Cardiac muscle cell (in vitro differentiated cells and primary cell): ENCODE data around the gene REEP2. TPM values are rescaled to one million over a fixed set of nuclear protein-coding genes. Genes with fewer than 3 reads are reported as not detected.
"Not testable (repeated sequence)": the region's sequence is repeated elsewhere in the genome, so short reads cannot be mapped to it uniquely, and the experiment has no call there.

Source experiments
- DNase-seq, 2 donors: peaks; one replicate each; pipeline versions ENCODE4 v3.0.0 to v3.0.0-alpha.2; 2010 to 2017; ENCODE audit warnings: low read depth in 1 of 2, low spot score in 1 of 2
- H3K27ac ChIP-seq: fragments of 200-600 bp; sonication (generic); 2 replicates; pipeline ENCODE4 v1.5.1; 2016
- H3K27me3 ChIP-seq: fragments of 200-600 bp; sonication (generic); 2 replicates; pipeline ENCODE4 v1.6.0; 2016; ENCODE audit warnings: control low read depth
- H3K36me3 ChIP-seq: fragments of 200-600 bp; sonication (generic); 2 replicates; pipeline ENCODE4 v1.5.1; 2016; ENCODE audit warnings: control low read depth
- H3K4me1 ChIP-seq: fragments of 200-600 bp; sonication (generic); 2 replicates; pipeline ENCODE4 v1.8.1; 2017; ENCODE audit warnings: low read depth, mild to moderate bottlenecking, mixed run types
- H3K4me3 ChIP-seq: fragments of 200-600 bp; sonication (generic); 2 replicates; pipeline ENCODE4 v1.5.1; 2016; ENCODE audit warnings: mild to moderate bottlenecking
- H3K9me3 ChIP-seq: fragments of 200-600 bp; sonication (generic); 2 replicates; pipeline ENCODE4 v1.5.1; 2017; ENCODE audit warnings: low read depth, mild to moderate bottlenecking, control low read depth
- polyA plus RNA-seq: library from polyadenylated mRNA; unstranded; fragments of >200 nt; fragmentation: Nextera tagmentation; extraction: Ambion mirVana; gene quantifications from 2 replicates; pipeline ENCODE4 v1.2.1, GENCODE V29; 2016
- total RNA-seq: library from RNA; depleted of rRNA; stranded (reverse); fragments of >200 nt; gene quantifications from 2 replicates; pipeline ENCODE4 v1.2.3, GENCODE V29; 2016
- TF ChIP-seq, protein P1 (sequence below): IDR thresholded peaks from 2 replicates; pipeline ENCODE4 v1.5.1; 2012; ENCODE audit warnings: low read depth, mild to moderate bottlenecking, low read length

Gene REEP2
- total RNA-seq (42.2 and 56.6 TPM in 2 replicates), polyA plus RNA-seq (46.7 and 53.5 TPM in 2 replicates)

DNA sequence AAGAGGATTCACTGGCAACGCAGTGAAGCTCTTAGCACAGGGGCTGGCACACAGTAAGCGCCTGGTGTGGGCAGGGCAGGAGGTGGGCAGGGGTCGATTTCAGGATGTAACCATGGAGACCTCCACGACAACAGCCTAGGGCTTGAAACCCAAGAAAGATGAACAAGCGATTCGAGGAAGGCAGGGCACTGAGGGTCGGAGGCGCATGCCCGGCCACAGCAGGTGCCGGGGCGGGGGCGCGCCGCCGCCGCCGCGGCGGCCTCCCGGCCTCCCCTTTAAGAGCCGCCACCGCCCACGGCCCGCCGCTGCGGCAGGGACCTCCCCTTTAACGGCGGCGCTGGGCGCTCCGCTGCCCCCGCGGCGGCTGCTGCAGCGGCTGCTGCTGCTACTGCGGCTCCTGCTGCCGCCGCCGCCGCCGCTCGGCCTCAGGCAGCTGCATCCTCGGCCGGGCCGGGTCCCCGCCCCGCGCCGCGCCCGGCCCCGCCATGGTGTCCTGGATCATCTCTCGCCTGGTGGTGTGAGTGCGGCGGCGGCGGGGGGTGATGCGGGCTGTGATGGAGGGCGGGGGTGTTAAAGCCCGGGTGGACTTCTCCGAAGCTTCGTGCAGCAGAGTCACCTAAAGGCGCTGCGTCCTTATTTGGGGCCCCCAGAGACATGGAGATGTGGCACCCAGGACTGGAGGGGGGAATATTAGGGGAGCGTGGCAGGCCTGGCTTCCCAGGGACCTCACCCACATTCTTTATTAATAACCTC lies at the start of gene REEP2:
Gene REEP2 (plus strand): TSS at position 334 of the 753 bp plus-strand sequence. CDS start 152 bp downstream, at position 486.
- DNase-seq = peak; percentile 63 to 90

DNA sequence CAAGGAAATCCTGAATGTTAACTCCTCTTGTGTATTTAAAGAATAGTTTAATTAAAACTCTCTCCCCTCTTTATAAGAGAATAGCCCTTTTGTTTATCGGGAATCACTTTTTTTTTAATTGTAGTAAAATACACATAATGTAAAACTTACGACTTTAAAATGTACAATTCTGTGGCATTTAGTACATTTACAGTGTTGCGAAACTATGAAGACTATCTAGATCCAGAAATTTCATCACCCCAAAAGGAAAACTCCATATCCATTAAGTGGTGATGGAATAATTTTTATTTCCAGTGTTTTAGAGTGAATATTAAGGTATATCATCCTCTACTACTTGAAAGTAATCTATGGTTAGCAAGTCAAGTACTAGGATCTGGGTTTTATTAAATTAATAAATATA lies 49.5 kb upstream of the REEP2 start:
- Histone ChIP-seq H3K4me3 (no peak overlapping the region), H3K27me3 (no peaks in the 10 kb centered on the region), H3K27ac (peak overlapping the region; percentile 11), H3K9me3 (no peaks in the 10 kb centered on the region), H3K4me1 (peaks cover 30% of the 10 kb centered on the region), H3K36me3 (peaks cover 42% of the 10 kb centered on the region)
- TF ChIP-seq, protein P1, sequence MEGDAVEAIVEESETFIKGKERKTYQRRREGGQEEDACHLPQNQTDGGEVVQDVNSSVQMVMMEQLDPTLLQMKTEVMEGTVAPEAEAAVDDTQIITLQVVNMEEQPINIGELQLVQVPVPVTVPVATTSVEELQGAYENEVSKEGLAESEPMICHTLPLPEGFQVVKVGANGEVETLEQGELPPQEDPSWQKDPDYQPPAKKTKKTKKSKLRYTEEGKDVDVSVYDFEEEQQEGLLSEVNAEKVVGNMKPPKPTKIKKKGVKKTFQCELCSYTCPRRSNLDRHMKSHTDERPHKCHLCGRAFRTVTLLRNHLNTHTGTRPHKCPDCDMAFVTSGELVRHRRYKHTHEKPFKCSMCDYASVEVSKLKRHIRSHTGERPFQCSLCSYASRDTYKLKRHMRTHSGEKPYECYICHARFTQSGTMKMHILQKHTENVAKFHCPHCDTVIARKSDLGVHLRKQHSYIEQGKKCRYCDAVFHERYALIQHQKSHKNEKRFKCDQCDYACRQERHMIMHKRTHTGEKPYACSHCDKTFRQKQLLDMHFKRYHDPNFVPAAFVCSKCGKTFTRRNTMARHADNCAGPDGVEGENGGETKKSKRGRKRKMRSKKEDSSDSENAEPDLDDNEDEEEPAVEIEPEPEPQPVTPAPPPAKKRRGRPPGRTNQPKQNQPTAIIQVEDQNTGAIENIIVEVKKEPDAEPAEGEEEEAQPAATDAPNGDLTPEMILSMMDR = no peak
- peak in 1 of 2 donors; percentile 38 for DNase-seq

More for the DNA sequence above, at the start of gene REEP2:
- Histone ChIP-seq H3K27me3 (no peaks in the 10 kb centered on the region), H3K9me3 (no peaks in the 10 kb centered on the region), H3K36me3 (peaks cover 26% of the 10 kb centered on the region), H3K4me1 (peaks cover 9% of the 10 kb centered on the region), H3K27ac (peak within 1 kb of the TSS; percentile 4), H3K4me3 (peak within 1 kb of the TSS; percentile 58)
- TF ChIP-seq, protein P1 = no peak

- H3K27me3 ChIP-seq, DNase-seq, H3K9me3 ChIP-seq, H3K4me3 ChIP-seq: not testable (repeated sequence)
- Histone ChIP-seq H3K27ac (peak overlapping the region; percentile 94), H3K36me3 (peaks cover 47% of the 10 kb centered on the region), H3K4me1 (peaks cover 30% of the 10 kb centered on the region)
Measured at GRCh38 chr5:138389911-138390310, 48.9 kb upstream of the REEP2 start.

DNA sequence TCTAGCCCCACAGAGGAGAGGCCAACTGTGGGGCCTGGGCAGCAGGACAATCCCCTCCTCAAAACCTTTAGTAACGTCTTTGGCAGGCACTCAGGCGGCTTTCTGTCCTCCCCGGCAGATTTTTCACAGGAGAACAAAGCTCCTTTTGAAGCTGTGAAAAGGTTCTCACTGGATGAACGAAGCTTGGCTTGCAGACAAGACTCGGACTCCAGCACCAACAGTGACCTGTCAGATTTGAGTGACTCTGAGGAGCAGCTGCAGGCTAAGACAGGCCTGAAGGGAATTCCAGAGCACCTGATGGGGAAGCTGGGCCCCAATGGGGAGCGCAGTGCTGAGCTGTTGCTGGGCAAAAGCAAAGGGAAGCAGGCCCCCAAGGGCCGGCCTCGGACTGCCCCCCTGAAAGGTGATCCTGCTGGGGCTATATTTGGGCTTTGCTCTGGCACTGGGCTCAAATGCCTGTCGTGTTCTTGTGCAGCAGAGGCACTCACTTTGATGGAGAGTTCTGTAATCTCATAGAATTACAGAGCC lies 46.9 kb upstream of the REEP2 start:
- H3K4me3 ChIP-seq = no peak overlapping the region
- TF ChIP-seq, protein P1 = no peak
- H3K4me1 ChIP-seq = peaks cover 30% of the 10 kb centered on the region
- H3K27me3 ChIP-seq = no peaks in the 10 kb centered on the region
- H3K9me3 ChIP-seq = no peaks in the 10 kb centered on the region
- peak in 1 of 2 donors; percentile 83 for DNase-seq
- peak overlapping the region; percentile 94 for H3K27ac ChIP-seq
- H3K36me3 ChIP-seq = peaks cover 45% of the 10 kb centered on the region

GRCh38 chr5:138402640-138403039 lies 36.2 kb upstream of the REEP2 start:
- Histone ChIP-seq H3K27ac (no peak overlapping the region), H3K36me3 (peaks cover 46% of the 10 kb centered on the region), H3K4me3 (no peak overlapping the region), H3K4me1 (no peaks in the 10 kb centered on the region), H3K27me3 (no peaks in the 10 kb centered on the region), H3K9me3 (no peaks in the 10 kb centered on the region)
- TF ChIP-seq, protein P1 = no peak
- no peak for DNase-seq

GRCh38 chr5:138408023-138408422 lies 30.8 kb upstream of the REEP2 start:
- peaks cover 30% of the 10 kb centered on the region for H3K36me3 ChIP-seq
- H3K4me3 ChIP-seq = no peak overlapping the region
- H3K4me1 ChIP-seq = no peaks in the 10 kb centered on the region
- no peak overlapping the region for H3K27ac ChIP-seq
- TF ChIP-seq, protein P1 = no peak
- no peaks in the 10 kb centered on the region for H3K27me3 ChIP-seq
- no peaks in the 10 kb centered on the region for H3K9me3 ChIP-seq
- no peak for DNase-seq
